Stomach (tissue), 4 donors: ENCODE data around the gene VSTM2L.

Experiments used
- POLR2A ChIP-seq, 4 donors: fragments of 450-650 bp; IDR thresholded peaks; one replicate each; pipeline ENCODE4 v1.6.1; 2016; ENCODE audit warnings: antibody characterized with exemption in 4 of 4, control low read depth in 2 of 4, mild to moderate bottlenecking in 1 of 4, moderate library complexity in 1 of 4
- POLR2AphosphoS5 ChIP-seq, 3 donors: sonication (generic); formaldehyde crosslinking; IDR thresholded peaks; one replicate each; pipeline ENCODE4 v1.6.1; 2016; ENCODE audit warnings: antibody characterized with exemption in 3 of 3
- TF ChIP-seq, protein P1 (sequence below), 7 experiments: fragments of 450-650 bp in 4 of 7; fragments of 200-600 bp in 3 of 7; sonication (generic) in 3 of 7; IDR thresholded peaks; one replicate each; pipeline ENCODE4 v1.5.1; 2016 to 2019; ENCODE audit warnings: antibody characterized with exemption in 7 of 7, control low read depth in 2 of 7, mild to moderate bottlenecking in 1 of 7

DNA sequence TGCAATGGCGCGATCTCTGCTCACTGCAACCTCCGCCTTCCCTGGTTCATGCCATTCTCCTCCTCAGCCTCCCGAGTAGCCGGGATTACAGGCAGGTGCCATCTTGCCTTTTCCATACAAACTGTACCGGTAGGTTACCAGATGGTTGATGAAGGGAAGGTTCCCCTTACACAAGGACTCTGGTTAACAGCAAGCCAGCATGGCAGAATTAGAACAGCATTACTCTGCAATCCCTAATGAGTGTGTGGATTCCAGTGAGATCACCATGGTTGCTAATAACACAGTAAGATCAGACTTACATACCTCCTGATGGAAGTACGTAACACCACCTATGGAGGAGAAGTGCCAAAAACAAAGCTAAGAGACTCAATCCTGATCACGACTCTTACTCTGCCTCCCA lies 78.6 kb downstream of the VSTM2L start:
- TF ChIP-seq POLR2AphosphoS5 (IDR thresholded peaks at IDR 0.05), result no peak
- TF ChIP-seq POLR2A (IDR thresholded peaks at IDR 0.05), result no peak
- TF ChIP-seq, protein P1, sequence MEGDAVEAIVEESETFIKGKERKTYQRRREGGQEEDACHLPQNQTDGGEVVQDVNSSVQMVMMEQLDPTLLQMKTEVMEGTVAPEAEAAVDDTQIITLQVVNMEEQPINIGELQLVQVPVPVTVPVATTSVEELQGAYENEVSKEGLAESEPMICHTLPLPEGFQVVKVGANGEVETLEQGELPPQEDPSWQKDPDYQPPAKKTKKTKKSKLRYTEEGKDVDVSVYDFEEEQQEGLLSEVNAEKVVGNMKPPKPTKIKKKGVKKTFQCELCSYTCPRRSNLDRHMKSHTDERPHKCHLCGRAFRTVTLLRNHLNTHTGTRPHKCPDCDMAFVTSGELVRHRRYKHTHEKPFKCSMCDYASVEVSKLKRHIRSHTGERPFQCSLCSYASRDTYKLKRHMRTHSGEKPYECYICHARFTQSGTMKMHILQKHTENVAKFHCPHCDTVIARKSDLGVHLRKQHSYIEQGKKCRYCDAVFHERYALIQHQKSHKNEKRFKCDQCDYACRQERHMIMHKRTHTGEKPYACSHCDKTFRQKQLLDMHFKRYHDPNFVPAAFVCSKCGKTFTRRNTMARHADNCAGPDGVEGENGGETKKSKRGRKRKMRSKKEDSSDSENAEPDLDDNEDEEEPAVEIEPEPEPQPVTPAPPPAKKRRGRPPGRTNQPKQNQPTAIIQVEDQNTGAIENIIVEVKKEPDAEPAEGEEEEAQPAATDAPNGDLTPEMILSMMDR (IDR thresholded peaks at IDR 0.05), result no peak
